HFFc6 (cell line): ENCODE data around the gene SRRT. TPM values are rescaled to one million over a fixed set of nuclear protein-coding genes. Genes with fewer than 3 reads are reported as not detected.
A peak's percentile ranks its signal among the peaks of the same experiment; 100 is the strongest.

Source experiments
- DNase-seq: peaks from one replicate; pipeline ENCODE4 v3.0.0-alpha.2; 2018
- H3K27ac Mint-ChIP-seq: 2 replicates; pipeline ENCODE4 v1.8.0; 2020; ENCODE audit warnings: mild to moderate bottlenecking, mixed read lengths
- H3K27me3 Mint-ChIP-seq: 2 replicates; pipeline ENCODE4 v1.8.0; 2021; ENCODE audit warnings: mild to moderate bottlenecking, moderate library complexity, mixed read lengths; ENCODE audit not compliant: insufficient read depth
- H3K36me3 Mint-ChIP-seq: 2 replicates; pipeline ENCODE4 v1.8.0; 2021; ENCODE audit warnings: low read depth, mixed read lengths
- H3K4me1 Mint-ChIP-seq: 2 replicates; pipeline ENCODE4 v1.8.0; 2020; ENCODE audit warnings: low read depth, mixed read lengths
- H3K4me3 Mint-ChIP-seq: 2 replicates; pipeline ENCODE4 v1.8.0; 2020; ENCODE audit warnings: mild to moderate bottlenecking, moderate library complexity, mixed read lengths
- H3K9me3 Mint-ChIP-seq: 2 replicates; pipeline ENCODE4 v1.8.0; 2020; ENCODE audit warnings: mild to moderate bottlenecking, mixed read lengths
- CTCF ChIP-seq: fragments of 200-600 bp; sonication (generic); IDR thresholded peaks from 2 replicates; pipeline ENCODE4 v1.5.0; 2021; ENCODE audit warnings: antibody characterized with exemption, mild to moderate bottlenecking
- total RNA-seq, 6 experiments: library from RNA; stranded (reverse); fragmentation: NEBNext Ultra II Directional; extraction: Animal tissue kit (Norgen Biotek cat#: 25700); gene quantifications; 2 replicates in 1 of 6; 3 replicates in 5 of 6; pipeline ENCODE4 v1.2.3, GENCODE V29; 2021

The SRRT gene
- total RNA-seq, 6 experiments from 2014 or later: 111 to 154 (median 133) TPM

DNA sequence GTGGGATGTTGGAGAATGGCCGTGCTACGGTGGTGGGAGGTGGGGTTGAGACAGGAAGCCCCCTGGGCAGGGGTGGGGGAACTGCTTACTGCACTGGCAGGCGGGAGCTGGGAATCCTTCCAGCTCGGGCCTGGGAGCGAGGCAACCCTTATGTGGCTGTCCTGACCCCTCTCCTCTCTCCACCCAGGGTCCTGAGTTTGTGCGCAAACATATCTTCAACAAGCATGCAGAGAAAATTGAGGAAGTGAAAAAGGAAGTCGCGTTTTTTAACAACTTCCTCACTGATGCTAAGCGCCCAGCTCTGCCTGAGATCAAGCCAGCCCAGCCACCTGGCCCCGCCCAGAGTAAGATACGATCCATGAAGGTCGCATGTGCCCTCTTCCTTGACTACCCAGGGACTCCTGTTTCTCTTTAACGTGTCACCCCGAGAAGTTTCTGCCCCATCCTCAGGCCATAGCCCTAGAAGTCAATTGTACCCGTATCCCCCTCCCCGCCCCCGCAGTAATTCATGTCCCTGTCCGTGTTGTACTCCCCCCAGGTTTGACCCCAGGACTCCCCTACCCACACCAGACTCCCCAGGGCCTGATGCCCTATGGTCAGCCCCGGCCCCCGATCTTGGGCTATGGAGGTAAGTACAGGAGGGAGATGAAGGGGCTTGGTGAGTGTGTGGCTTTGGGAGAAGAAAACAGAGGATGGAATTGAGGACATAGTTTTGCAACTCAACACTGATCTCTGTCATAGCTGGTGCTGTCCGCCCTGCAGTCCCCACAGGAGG, 12.8 kb downstream of the SRRT start:
- Mint-ChIP-seq H3K4me1 (peaks cover 34% of the 10 kb centered on the region), H3K36me3 (peaks cover 55% of the 10 kb centered on the region), H3K4me3 (peak overlapping the region; percentile 80), H3K27me3 (peaks cover 10% of the 10 kb centered on the region), H3K9me3 (no peaks in the 10 kb centered on the region), H3K27ac (peak overlapping the region; percentile 61)
- DNase-seq: no peak
- no peak for TF ChIP-seq CTCF

- H3K9me3 Mint-ChIP-seq: no peaks in the 10 kb centered on the region
- peaks cover 34% of the 10 kb centered on the region for H3K4me1 Mint-ChIP-seq
- H3K36me3 Mint-ChIP-seq: peaks cover 48% of the 10 kb centered on the region
- no peak for TF ChIP-seq CTCF
- peaks cover 7% of the 10 kb centered on the region for H3K27me3 Mint-ChIP-seq
- peak overlapping the region; percentile 80 for H3K4me3 Mint-ChIP-seq
- peak overlapping the region; percentile 61 for H3K27ac Mint-ChIP-seq
- no peak for DNase-seq
Observed at GRCh38 chr7:100888291-100888987, 13.5 kb downstream of the SRRT start.

- peak within 1 kb of the TSS; percentile 80 for H3K4me3 Mint-ChIP-seq
- peaks cover 34% of the 10 kb centered on the region for H3K4me1 Mint-ChIP-seq
- peak within 1 kb of the TSS; percentile 83 for H3K27ac Mint-ChIP-seq
- no peak for DNase-seq
- no peak; the same call in 1 of the 2 replicates for TF ChIP-seq CTCF
- H3K36me3 Mint-ChIP-seq: peaks cover 44% of the 10 kb centered on the region
- peaks cover 9% of the 10 kb centered on the region for H3K27me3 Mint-ChIP-seq
- no peaks in the 10 kb centered on the region for H3K9me3 Mint-ChIP-seq
Observed at GRCh38 chr7:100888988-100889750, 14.3 kb downstream of the SRRT start, which contains the start of gene UFSP1. UFSP1 (minus strand) TSS chr7:100889715; CDS start chr7:100889271, 444 bp downstream.

- TF ChIP-seq CTCF: no peak
- Mint-ChIP-seq H3K27ac (peak overlapping the region; percentile 83), H3K36me3 (peaks cover 28% of the 10 kb centered on the region), H3K4me3 (peak overlapping the region; percentile 80), H3K27me3 (peaks cover 5% of the 10 kb centered on the region), H3K4me1 (peaks cover 35% of the 10 kb centered on the region), H3K9me3 (no peaks in the 10 kb centered on the region)
- DNase-seq: no peak
Observed at GRCh38 chr7:100890653-100891567, 16.0 kb downstream of the SRRT start.
